SU-DHL-6 (cell line): ENCODE data around the gene CRTAC1.

ENCODE experiments used
- H2AFZ ChIP-seq: fragments of 200-600 bp; sonication (generic); 2 replicates; pipeline ENCODE4 v1.6.1; 2014; ENCODE audit warnings: low read depth, mild to moderate bottlenecking, moderate library complexity, mixed read lengths, antibody characterized with exemption, low read length; ENCODE audit not compliant: severe bottlenecking
- H3F3A ChIP-seq: fragments of 200-600 bp; shearing (Covaris generic); 2 replicates; pipeline ENCODE4 v1.6.0; 2016; ENCODE audit warnings: antibody characterized with exemption, mild to moderate bottlenecking; ENCODE audit not compliant: insufficient read depth
- H3K27ac ChIP-seq: fragments of 200-600 bp; sonication (generic); 2 replicates; pipeline ENCODE4 v1.5.1; 2016; ENCODE audit warnings: low read depth, mild to moderate bottlenecking, low read length, moderate library complexity, mixed read lengths
- H3K27me3 ChIP-seq: fragments of 200-600 bp; sonication (generic), shearing (Covaris generic); 2 replicates; pipeline ENCODE4 v1.6.0; 2014; ENCODE audit warnings: mild to moderate bottlenecking, low read length
- H3K36me3 ChIP-seq: fragments of 200-600 bp; sonication (generic); 2 replicates; pipeline ENCODE4 v1.6.1; 2014; ENCODE audit warnings: mild to moderate bottlenecking, low read length, mixed read lengths
- H3K4me2 ChIP-seq: fragments of 300-600, 200-600 bp; shearing (Covaris generic), sonication (generic); 2 replicates; pipeline ENCODE4 v1.6.0; 2014; ENCODE audit warnings: low read length, low read depth, mild to moderate bottlenecking; ENCODE audit not compliant: poor library complexity, severe bottlenecking
- H3K4me3 ChIP-seq: fragments of 200-600 bp; sonication (generic); 2 replicates; pipeline ENCODE4 v1.5.1; 2014; ENCODE audit warnings: antibody characterized with exemption, low read length, mild to moderate bottlenecking, mixed read lengths; ENCODE audit not compliant: insufficient read depth, poor library complexity, severe bottlenecking
- H3K79me2 ChIP-seq: fragments of 200-600 bp; sonication (generic); 2 replicates; pipeline ENCODE4 v1.6.1; 2014; ENCODE audit warnings: mild to moderate bottlenecking, low read length, moderate library complexity; ENCODE audit not compliant: insufficient read depth
- H3K9ac ChIP-seq: fragments of 200-600 bp; sonication (generic); 2 replicates; pipeline ENCODE4 v1.7.0; 2014; ENCODE audit warnings: mild to moderate bottlenecking, low read length
- H3K9me2 ChIP-seq: fragments of 200-600 bp; sonication (generic); replicated peaks from 2 replicates; pipeline ENCODE4 v1.6.1; 2014; ENCODE audit warnings: low read length; ENCODE audit not compliant: insufficient read depth
- H3K9me3 ChIP-seq: fragments of 200-600 bp; sonication (generic); 2 replicates; pipeline ENCODE4 v1.6.1; 2014; ENCODE audit warnings: low read length, mixed read lengths; ENCODE audit not compliant: insufficient read depth
- H4K20me1 ChIP-seq: fragments of 200-600 bp; sonication (generic); 2 replicates; pipeline ENCODE4 v1.6.1; 2014; ENCODE audit warnings: low read depth, mild to moderate bottlenecking, antibody characterized with exemption, low read length, moderate library complexity, mixed read lengths
- CTCF ChIP-seq: fragments of 200-600 bp; sonication (generic); IDR thresholded peaks from one replicate; pipeline ENCODE4 v1.5.1; 2017; ENCODE audit warnings: antibody characterized with exemption, mild to moderate bottlenecking, low read length, moderate library complexity; ENCODE audit not compliant: insufficient read depth, poor library complexity, severe bottlenecking
- EZH2phosphoT487 ChIP-seq: fragments of 200-600 bp; sonication (generic), shearing (Covaris generic); conservative IDR thresholded peaks from 2 replicates; pipeline ENCODE4 v1.6.1; 2018; ENCODE audit warnings: mild to moderate bottlenecking, antibody characterized with exemption, low read length, moderate library complexity, mixed read lengths

The CRTAC1 gene

GRCh38 chr10:97936126-97936525, 94.3 kb downstream of the CRTAC1 start:
- H3K9me2 ChIP-seq: no peaks in the 10 kb centered on the region
- TF ChIP-seq EZH2phosphoT487 (no peak), CTCF (no peak)
- H3K9me3 ChIP-seq: no peaks in the 10 kb centered on the region
- no peak overlapping the region for H3K4me3 ChIP-seq
- H3K36me3 ChIP-seq: no peaks in the 10 kb centered on the region
- no peaks in the 10 kb centered on the region for H4K20me1 ChIP-seq
- no peak overlapping the region for H3K9ac ChIP-seq
- no peak overlapping the region for H3K4me2 ChIP-seq
- H3K27ac ChIP-seq: no peak overlapping the region
- H3K27me3 ChIP-seq: no peaks in the 10 kb centered on the region
- no peak overlapping the region for H2AFZ ChIP-seq
- no peaks in the 10 kb centered on the region for H3F3A ChIP-seq
- no peaks in the 10 kb centered on the region for H3K79me2 ChIP-seq

GRCh38 chr10:97932932-97933530, 97.4 kb downstream of the CRTAC1 start:
- Histone ChIP-seq H3K4me2 (no peak overlapping the region), H4K20me1 (no peaks in the 10 kb centered on the region), H3K36me3 (no peaks in the 10 kb centered on the region), H3K9me2 (no peaks in the 10 kb centered on the region), H3K9me3 (no peaks in the 10 kb centered on the region), H3K27me3 (no peaks in the 10 kb centered on the region), H3K79me2 (no peaks in the 10 kb centered on the region), H3K9ac (no peak overlapping the region), H3F3A (no peaks in the 10 kb centered on the region), H3K4me3 (no peak overlapping the region), H2AFZ (no peak overlapping the region), H3K27ac (no peak overlapping the region)
- TF ChIP-seq EZH2phosphoT487 (no peak), CTCF (no peak)

GRCh38 chr10:97931041-97931440, 99.4 kb downstream of the CRTAC1 start:
- Histone ChIP-seq H2AFZ (no peak overlapping the region), H3F3A (no peaks in the 10 kb centered on the region)

More at GRCh38 chr10:97931041-97931440, 99.4 kb downstream of the CRTAC1 start:
- no peak overlapping the region for H3K27ac ChIP-seq
- no peaks in the 10 kb centered on the region for H4K20me1 ChIP-seq
- no peaks in the 10 kb centered on the region for H3K27me3 ChIP-seq
- no peak overlapping the region for H3K9ac ChIP-seq
- H3K9me2 ChIP-seq: no peaks in the 10 kb centered on the region
- no peak overlapping the region for H3K4me2 ChIP-seq
- H3K79me2 ChIP-seq: no peaks in the 10 kb centered on the region
- TF ChIP-seq EZH2phosphoT487 (no peak), CTCF (no peak)
- no peaks in the 10 kb centered on the region for H3K9me3 ChIP-seq
- no peak overlapping the region for H3K4me3 ChIP-seq
- no peaks in the 10 kb centered on the region for H3K36me3 ChIP-seq
